IPS-15b (cell line): ENCODE data around the gene STXBP4.

Experiments
- H3K27me3 ChIP-seq: one replicate; pipeline ENCODE4 v1.6.1; 2013; ENCODE audit warnings: low read length; ENCODE audit not compliant: control insufficient read depth, insufficient read depth
- H3K36me3 ChIP-seq: one replicate; pipeline ENCODE4 v1.6.1; 2013; ENCODE audit warnings: low read length; ENCODE audit not compliant: control insufficient read depth, insufficient read depth
- H3K4me1 ChIP-seq: one replicate; pipeline ENCODE4 v1.6.1; 2013; ENCODE audit warnings: mild to moderate bottlenecking, low read length; ENCODE audit not compliant: control insufficient read depth, insufficient read depth
- H3K4me3 ChIP-seq: one replicate; pipeline ENCODE4 v1.5.1; 2013; ENCODE audit warnings: low read depth, low read length
- H3K9ac ChIP-seq: one replicate; pipeline ENCODE4 v1.6.1; 2013; ENCODE audit warnings: low read depth, mild to moderate bottlenecking, low read length
- H3K9me3 ChIP-seq: one replicate; pipeline ENCODE4 v1.6.1; 2013; ENCODE audit warnings: mild to moderate bottlenecking, low read length; ENCODE audit not compliant: control insufficient read depth, insufficient read depth

STXBP4 gene, protein sequence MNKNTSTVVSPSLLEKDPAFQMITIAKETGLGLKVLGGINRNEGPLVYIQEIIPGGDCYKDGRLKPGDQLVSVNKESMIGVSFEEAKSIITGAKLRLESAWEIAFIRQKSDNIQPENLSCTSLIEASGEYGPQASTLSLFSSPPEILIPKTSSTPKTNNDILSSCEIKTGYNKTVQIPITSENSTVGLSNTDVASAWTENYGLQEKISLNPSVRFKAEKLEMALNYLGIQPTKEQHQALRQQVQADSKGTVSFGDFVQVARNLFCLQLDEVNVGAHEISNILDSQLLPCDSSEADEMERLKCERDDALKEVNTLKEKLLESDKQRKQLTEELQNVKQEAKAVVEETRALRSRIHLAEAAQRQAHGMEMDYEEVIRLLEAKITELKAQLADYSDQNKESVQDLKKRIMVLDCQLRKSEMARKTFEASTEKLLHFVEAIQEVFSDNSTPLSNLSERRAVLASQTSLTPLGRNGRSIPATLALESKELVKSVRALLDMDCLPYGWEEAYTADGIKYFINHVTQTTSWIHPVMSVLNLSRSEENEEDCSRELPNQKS

DNA sequence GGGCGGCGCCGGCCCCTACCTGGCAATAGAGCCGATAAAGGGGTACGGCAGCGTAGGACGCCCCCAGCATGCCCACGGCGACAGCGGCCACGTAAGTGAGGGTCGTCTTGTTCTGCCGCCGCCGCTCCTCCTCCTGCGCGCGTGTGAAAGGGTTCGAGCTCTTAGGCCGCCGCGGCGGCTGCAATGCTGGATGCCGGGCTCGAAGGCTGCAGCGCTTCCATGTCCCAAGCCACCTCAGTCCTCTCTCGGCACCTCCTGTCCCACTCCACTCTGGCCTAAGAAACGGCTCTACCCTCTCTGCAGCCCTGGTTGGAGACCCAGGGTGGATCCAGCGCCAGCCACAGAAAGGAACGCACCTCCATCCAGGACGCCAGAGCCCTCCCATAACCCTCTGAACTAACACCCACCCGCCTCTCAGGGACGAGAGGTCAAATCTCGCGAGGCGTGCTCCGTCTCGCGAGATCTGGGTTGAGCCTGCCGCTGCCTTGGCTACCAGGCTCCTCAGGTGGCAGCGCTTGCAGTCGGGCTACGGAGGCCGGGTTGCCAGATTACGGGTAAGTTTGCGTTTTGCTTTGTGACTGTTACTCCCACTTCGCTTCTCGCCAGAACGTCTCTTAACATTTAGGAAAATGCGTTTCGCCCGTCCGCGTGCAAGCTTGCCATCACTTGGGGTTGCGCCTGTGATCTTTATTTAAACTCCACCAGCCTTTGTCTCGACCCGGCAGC, at the start of gene STXBP4, which contains the start of gene COX11:
Gene STXBP4, plus strand, starts transcription at position 504 of the 726 bp plus-strand sequence. CDS start 17,455 bp downstream, outside the sequence.
Gene COX11, minus strand, starts transcription at position 393 of the 726 bp plus-strand sequence. Its CDS starts 8 bp downstream, at position 385.
- peaks cover 3% of the 10 kb centered on the region for H3K4me1 ChIP-seq

DNA sequence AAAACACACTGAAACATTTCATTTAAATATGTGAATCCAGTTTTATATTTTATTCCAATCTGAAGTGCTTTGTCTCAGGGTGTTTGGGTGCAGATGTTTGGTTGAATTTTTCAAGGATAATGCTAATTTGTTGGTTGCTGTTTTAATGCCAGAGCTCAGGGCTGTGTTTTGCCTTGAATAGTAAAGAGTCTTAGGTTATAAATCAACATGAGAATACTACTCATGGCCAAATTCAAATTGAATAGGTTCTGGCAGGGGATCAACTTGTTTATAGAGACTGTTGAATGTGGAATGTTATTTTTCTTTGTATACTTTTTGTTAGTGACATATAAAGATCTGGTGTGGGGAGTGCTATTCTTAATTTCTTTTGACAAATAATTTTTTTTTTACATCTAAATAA, 49.1 kb upstream of the STXBP4 start:
- no peak overlapping the region for H3K4me3 ChIP-seq

More for the DNA sequence above, at the start of gene STXBP4, which contains the start of gene COX11:
- Histone ChIP-seq H3K9me3 (no peaks in the 10 kb centered on the region), H3K27me3 (no peaks in the 10 kb centered on the region), H3K36me3 (no peaks in the 10 kb centered on the region), H3K9ac (peak within 1 kb of the TSS; percentile 96), H3K4me3 (peak within 1 kb of the TSS; percentile 97)

DNA sequence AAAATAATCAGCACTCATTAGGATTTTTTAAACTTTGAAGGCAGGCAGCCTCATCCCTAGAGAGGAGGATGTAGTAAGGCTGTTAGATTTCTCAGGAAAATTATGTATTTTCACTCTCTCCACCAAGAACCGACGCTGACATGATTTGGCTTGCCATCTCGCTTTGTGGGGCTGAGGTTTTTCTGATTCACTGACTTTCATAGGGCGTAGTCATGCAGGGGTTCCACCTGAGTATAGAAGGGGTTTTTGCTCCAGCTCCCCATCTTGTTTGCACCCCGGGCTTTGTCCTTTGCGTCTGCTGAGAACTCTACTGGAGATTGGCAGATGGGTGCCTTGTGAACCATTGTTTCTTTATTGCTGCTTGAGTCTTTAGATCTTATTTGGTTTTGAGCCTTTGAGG, 47.7 kb upstream of the STXBP4 start:
- Histone ChIP-seq H3K27me3 (no peaks in the 10 kb centered on the region), H3K36me3 (peaks cover 14% of the 10 kb centered on the region), H3K9me3 (no peaks in the 10 kb centered on the region), H3K4me1 (peaks cover 8% of the 10 kb centered on the region), H3K4me3 (no peak overlapping the region), H3K9ac (no peak overlapping the region)

More for the DNA sequence above, 49.1 kb upstream of the STXBP4 start:
- H3K9me3 ChIP-seq = no peaks in the 10 kb centered on the region
- no peak overlapping the region for H3K9ac ChIP-seq
- H3K27me3 ChIP-seq = no peaks in the 10 kb centered on the region
- H3K36me3 ChIP-seq = peaks cover 20% of the 10 kb centered on the region
- peaks cover 8% of the 10 kb centered on the region for H3K4me1 ChIP-seq

DNA sequence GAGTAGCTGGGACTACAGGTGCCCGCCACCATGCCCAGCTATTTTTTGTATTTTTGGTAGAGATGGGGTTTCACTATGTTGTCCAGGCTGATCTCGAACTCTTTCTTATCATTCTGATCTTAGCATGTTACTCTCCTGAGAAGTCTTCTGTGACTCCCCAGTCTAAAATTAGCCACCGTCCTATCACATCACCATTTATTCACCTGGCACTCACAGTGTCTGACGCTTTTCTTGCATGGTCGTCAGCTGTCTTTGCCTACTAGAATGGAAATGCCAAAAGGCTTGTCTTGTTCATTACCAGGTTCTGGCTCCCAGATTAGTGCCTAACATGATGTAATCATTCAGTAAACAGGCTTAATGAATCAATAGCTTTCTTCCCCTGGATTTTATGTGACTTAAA, 44.2 kb upstream of the STXBP4 start:
- Histone ChIP-seq H3K4me3 (no peak overlapping the region), H3K36me3 (peaks cover 5% of the 10 kb centered on the region), H3K27me3 (no peaks in the 10 kb centered on the region), H3K4me1 (peaks cover 4% of the 10 kb centered on the region), H3K9me3 (no peaks in the 10 kb centered on the region), H3K9ac (no peak overlapping the region)

DNA sequence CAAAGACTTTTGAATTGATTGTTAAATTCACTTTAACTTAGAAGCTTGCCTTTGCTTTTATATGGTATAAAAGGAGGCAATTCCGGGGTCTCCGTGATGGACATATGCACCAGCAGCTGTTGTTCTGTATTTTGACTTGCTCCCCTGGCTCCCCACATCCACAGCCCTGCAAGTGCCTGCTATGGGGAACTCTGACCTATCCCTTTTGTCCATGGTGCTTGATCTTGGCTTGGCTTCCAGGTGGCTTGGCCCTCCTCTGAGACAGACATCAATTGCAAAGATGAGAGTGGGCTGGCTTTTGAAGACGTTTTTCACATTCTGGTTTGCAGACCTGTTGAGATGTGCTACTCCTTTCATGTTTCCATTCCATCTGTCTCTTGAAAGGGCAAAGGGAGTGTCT, 41.0 kb upstream of the STXBP4 start:
- Histone ChIP-seq H3K4me1 (no peaks in the 10 kb centered on the region), H3K9ac (no peak overlapping the region), H3K27me3 (no peaks in the 10 kb centered on the region), H3K36me3 (peaks cover 17% of the 10 kb centered on the region), H3K9me3 (no peaks in the 10 kb centered on the region), H3K4me3 (no peak overlapping the region)

DNA sequence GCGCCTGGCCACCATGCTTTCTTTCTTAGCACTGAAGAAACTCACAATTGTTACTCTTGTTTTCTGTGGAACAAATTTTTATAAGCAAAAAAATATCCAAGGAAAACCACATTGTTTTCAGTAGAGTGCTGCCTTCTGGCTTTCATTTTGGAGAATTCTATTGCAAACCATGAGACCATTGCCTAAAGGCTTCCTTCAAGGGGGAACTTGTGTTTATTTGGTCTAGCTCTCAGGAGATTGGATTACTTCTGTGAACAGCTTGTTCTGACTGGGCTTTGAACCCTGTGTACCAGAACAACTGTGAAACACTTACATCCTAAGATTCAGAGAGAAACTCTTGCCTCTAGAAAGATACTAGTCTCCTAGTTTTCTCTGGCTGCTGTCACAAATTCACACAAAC, 35.9 kb upstream of the STXBP4 start:
- H3K9me3 ChIP-seq = no peaks in the 10 kb centered on the region
- H3K9ac ChIP-seq = no peak overlapping the region
- H3K27me3 ChIP-seq = no peaks in the 10 kb centered on the region
- no peaks in the 10 kb centered on the region for H3K4me1 ChIP-seq
- peaks cover 44% of the 10 kb centered on the region for H3K36me3 ChIP-seq
- H3K4me3 ChIP-seq = no peak overlapping the region

DNA sequence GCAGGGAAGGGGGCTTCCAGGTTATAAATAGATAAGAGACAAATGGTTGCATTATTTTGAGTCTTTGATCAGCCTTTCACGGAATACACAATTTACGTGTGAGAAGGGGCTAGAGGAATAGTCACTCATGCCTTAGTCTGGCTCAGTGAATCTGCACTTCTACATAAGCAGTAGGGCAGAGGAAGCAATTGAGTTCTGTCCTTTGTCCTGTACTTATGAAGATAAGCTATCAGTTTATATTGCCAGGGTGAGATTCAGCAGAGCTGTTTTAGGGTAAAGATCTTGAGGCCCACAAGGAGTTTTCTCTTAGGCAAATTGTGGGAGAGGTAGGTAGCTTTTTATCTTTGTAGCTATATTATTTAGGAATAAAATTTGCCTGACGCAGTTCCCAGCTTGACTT, 34.6 kb upstream of the STXBP4 start:
- Histone ChIP-seq H3K4me1 (no peaks in the 10 kb centered on the region), H3K9ac (no peak overlapping the region), H3K4me3 (no peak overlapping the region), H3K9me3 (no peaks in the 10 kb centered on the region), H3K36me3 (peaks cover 44% of the 10 kb centered on the region), H3K27me3 (no peaks in the 10 kb centered on the region)

DNA sequence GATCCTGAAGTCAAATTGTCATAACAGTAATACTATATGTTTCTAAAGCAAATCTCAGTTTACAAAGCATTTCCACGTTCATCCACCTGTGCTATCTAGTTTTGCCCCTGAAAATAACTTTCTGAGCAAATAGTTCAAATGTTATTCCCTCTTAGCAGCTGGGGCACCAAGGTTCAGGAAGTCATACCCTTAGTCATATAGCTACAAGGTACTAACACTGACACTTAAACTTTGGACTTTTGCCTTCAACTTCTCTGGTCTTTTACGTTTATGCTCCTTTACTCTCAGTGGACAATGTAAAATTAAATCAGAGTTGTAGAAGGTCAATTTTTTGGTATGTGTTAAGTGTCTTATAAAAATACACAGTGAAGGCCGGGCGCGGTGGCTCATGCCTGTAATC, 33.1 kb upstream of the STXBP4 start:
- Histone ChIP-seq H3K4me3 (no peak overlapping the region), H3K9ac (no peak overlapping the region), H3K9me3 (no peaks in the 10 kb centered on the region), H3K36me3 (peaks cover 38% of the 10 kb centered on the region), H3K4me1 (no peaks in the 10 kb centered on the region), H3K27me3 (no peaks in the 10 kb centered on the region)

DNA sequence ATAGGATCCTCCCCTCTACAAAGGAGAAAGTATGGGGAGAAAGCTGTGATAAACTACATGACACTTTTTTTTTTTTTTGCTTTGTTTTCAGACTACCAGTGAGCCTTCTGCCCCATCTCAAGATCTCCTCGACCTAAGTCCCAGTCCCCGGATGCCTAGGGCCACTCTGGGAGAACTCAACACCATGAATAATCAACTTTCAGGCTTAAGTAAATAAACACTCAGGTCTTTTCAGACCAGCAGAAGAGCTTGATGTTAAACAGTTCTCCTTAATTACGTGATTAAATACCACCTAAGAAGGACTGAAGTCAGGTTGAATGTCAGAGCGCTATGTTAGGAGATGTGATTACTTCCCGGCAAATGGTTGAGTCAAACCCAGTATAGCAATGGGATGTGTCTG, 31.5 kb upstream of the STXBP4 start:
- Histone ChIP-seq H3K9ac (no peak overlapping the region), H3K4me1 (no peaks in the 10 kb centered on the region), H3K4me3 (no peak overlapping the region), H3K36me3 (peaks cover 32% of the 10 kb centered on the region), H3K9me3 (no peaks in the 10 kb centered on the region), H3K27me3 (no peaks in the 10 kb centered on the region)

DNA sequence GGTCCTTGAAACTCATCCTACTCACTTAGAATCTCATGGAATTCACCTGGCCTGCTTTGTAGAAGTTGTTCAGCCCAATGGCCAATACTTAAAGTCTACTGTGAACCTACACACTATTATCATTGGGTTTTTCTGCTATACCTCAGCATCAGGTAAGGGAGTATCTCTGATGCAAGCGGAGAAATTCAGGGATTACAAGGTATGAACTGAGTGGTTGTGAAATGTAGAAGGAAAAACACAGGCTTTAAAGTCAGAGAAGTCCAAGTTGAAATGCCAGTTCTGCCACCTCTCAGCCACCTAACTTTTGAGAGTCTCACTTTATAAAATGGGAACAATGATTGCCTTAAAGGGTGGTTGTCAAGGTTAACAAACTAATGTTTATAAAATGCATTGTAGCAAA, 31.1 kb upstream of the STXBP4 start:
- H3K36me3 ChIP-seq = peaks cover 32% of the 10 kb centered on the region
- no peak overlapping the region for H3K9ac ChIP-seq
- no peak overlapping the region for H3K4me3 ChIP-seq
- H3K27me3 ChIP-seq = no peaks in the 10 kb centered on the region
- no peaks in the 10 kb centered on the region for H3K4me1 ChIP-seq
- no peaks in the 10 kb centered on the region for H3K9me3 ChIP-seq

DNA sequence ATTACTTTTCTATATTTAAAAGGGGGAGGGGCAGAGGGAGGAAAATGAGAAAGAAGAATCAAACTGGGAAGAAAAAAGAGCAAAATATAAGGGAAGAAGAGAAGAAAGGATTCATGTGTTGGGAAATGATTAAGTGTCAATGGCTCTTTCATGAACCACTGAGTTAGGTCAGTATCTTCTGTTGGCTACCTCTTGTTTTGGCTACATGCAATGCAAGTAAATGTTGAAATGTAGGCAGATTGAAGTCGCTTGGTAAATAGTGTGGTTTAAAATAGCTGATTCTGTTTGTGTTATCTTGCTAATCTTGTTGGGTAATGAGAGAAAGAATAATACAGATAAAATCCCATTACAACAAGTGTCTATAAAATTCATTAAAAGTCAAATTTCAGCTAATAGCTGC, 27.3 kb upstream of the STXBP4 start:
- no peak overlapping the region for H3K4me3 ChIP-seq
- no peaks in the 10 kb centered on the region for H3K4me1 ChIP-seq
- H3K9me3 ChIP-seq = no peaks in the 10 kb centered on the region
- H3K9ac ChIP-seq = no peak overlapping the region
- H3K36me3 ChIP-seq = peaks cover 10% of the 10 kb centered on the region
- H3K27me3 ChIP-seq = no peaks in the 10 kb centered on the region
